ENCODE measurements around the gene ST8SIA1.

GRCh38 chr12:22318108-22318737 is 16.3 kb downstream of the ST8SIA1 start:
- TF ChIP-seq POLR2AphosphoS5 (IDR thresholded peaks at IDR 0.05) (no peak), CTCF (IDR thresholded peaks at IDR 0.05; ENCODE audit: poor library complexity, severe bottlenecking) (no peak), EP300 (conservative IDR thresholded peaks at IDR 0.05; ENCODE audit: poor library complexity, severe bottlenecking) (no peak), TAF1 (IDR thresholded peaks at IDR 0.05; ENCODE audit: low read depth) (no peak), EZH2 (IDR thresholded peaks at IDR 0.05; ENCODE audit: borderline replicate concordance, insufficient read depth, low read length, poor library complexity, severe bottlenecking) (no peak), RAD21 (conservative IDR thresholded peaks at IDR 0.05) (no peak), MXI1 (conservative IDR thresholded peaks at IDR 0.05; ENCODE audit: poor library complexity, severe bottlenecking) (no peak), SMC3 (conservative IDR thresholded peaks at IDR 0.05; ENCODE audit: poor library complexity) (no peak)

Measured in neural cell (in vitro differentiated cells).